ENCODE data around the gene PROK2. TPM values are rescaled to one million over a fixed set of nuclear protein-coding genes. Genes with fewer than 3 reads are reported as not detected.

The PROK2 gene
- total and polyA plus RNA-seq, 4 donors = 1.3 to 57.2 (median 2.8) TPM

DNA sequence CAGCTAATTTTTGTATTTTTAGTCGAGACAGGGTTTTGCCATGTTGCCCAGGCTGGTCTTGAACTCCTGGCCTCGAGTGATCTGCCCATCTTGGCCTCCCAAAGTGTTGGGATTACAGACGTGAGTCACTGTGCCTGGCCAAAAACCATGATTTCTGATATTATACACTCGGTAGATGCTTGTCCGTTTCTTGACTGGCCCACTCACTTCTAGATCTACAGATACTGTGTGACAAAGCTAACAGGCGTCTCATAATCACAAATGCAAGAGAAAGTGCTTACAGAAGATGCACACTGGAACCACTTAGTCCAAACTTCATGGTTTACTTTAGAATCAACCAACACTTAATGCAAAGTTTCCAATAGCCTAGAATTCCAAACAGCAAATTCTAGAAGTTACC lies 8.4 kb downstream of the PROK2 start:
- Histone ChIP-seq H3K9me3 (ENCODE audit: control insufficient read depth in 4 of 4, insufficient read depth in 3 of 4, low read length in 3 of 4) (no peaks in the 10 kb centered on the region), H3K4me1 (ENCODE audit: control insufficient read depth in 5 of 5, insufficient read depth in 5 of 5, low read length in 5 of 5) (no peaks in the 10 kb centered on the region), H3K36me3 (ENCODE audit: control insufficient read depth in 4 of 4, insufficient read depth in 4 of 4, low read length in 4 of 4) (no peaks in the 10 kb centered on the region), H3K9ac (ENCODE audit: insufficient read depth in 1 of 2, low read length in 2 of 2) (no peak overlapping the region), H3K4me3 (no peak overlapping the region), H3K27ac (ENCODE audit: low read depth in 1 of 2, low read length in 1 of 2) (no peak overlapping the region), H3K27me3 (ENCODE audit: control insufficient read depth in 3 of 3, insufficient read depth in 3 of 3, low read length in 2 of 3) (peaks cover 0 to 44% (median 29%) of the 10 kb centered on the region in 3 donors)
- DNase-seq (no peak), ATAC-seq (ENCODE audit: insufficient read depth, low FRiP score) (no peak)
- TF ChIP-seq, protein P1, sequence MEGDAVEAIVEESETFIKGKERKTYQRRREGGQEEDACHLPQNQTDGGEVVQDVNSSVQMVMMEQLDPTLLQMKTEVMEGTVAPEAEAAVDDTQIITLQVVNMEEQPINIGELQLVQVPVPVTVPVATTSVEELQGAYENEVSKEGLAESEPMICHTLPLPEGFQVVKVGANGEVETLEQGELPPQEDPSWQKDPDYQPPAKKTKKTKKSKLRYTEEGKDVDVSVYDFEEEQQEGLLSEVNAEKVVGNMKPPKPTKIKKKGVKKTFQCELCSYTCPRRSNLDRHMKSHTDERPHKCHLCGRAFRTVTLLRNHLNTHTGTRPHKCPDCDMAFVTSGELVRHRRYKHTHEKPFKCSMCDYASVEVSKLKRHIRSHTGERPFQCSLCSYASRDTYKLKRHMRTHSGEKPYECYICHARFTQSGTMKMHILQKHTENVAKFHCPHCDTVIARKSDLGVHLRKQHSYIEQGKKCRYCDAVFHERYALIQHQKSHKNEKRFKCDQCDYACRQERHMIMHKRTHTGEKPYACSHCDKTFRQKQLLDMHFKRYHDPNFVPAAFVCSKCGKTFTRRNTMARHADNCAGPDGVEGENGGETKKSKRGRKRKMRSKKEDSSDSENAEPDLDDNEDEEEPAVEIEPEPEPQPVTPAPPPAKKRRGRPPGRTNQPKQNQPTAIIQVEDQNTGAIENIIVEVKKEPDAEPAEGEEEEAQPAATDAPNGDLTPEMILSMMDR (IDR thresholded peaks at IDR 0.05; ENCODE audit: control extremely low read depth, extremely low read depth) = no peak
- 78 to 91% methylated on average over 6 of the region's 6 CpGs for WGBS, 2 donors

DNA sequence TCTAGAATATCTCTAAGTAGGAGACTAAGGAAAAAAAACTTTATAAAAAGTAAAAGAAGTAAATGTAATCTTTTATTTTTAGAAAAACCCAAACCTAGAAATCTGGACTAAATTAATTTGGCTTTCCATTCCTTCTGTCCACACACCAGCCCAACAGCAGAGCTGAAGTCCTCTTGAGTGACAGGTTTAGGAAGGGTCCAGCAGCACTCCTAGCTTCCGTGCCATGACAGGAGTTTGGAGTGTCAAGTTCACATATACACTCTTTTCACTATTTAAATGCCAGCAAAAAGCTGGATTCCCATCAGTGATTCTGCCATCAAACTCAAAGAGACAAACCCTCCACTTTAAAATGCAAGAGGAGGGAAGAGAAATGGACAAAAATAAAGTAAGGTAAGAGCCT lies 13.1 kb downstream of the PROK2 start:
- Histone ChIP-seq H3K9me3 (ENCODE audit: control insufficient read depth in 4 of 4, insufficient read depth in 3 of 4, low read length in 3 of 4) (no peaks in the 10 kb centered on the region), H3K4me1 (ENCODE audit: control insufficient read depth in 5 of 5, insufficient read depth in 5 of 5, low read length in 5 of 5) (no peaks in the 10 kb centered on the region), H3K36me3 (ENCODE audit: control insufficient read depth in 4 of 4, insufficient read depth in 4 of 4, low read length in 4 of 4) (no peaks in the 10 kb centered on the region), H3K9ac (ENCODE audit: insufficient read depth in 1 of 2, low read length in 2 of 2) (no peak overlapping the region), H3K27ac (ENCODE audit: low read depth in 1 of 2, low read length in 1 of 2) (no peak overlapping the region), H3K4me3 (no peak overlapping the region), H3K27me3 (ENCODE audit: control insufficient read depth in 3 of 3, insufficient read depth in 3 of 3, low read length in 2 of 3) (peaks cover 0 to 39% (median 29%) of the 10 kb centered on the region in 3 donors)
- ATAC-seq (ENCODE audit: insufficient read depth, low FRiP score) (no peak), DNase-seq (no peak)
- TF ChIP-seq, protein P1 (IDR thresholded peaks at IDR 0.05; ENCODE audit: control extremely low read depth, extremely low read depth) = no peak
- 65 to 66% methylated on average over 1 of the region's 1 CpG for WGBS, 2 donors

DNA sequence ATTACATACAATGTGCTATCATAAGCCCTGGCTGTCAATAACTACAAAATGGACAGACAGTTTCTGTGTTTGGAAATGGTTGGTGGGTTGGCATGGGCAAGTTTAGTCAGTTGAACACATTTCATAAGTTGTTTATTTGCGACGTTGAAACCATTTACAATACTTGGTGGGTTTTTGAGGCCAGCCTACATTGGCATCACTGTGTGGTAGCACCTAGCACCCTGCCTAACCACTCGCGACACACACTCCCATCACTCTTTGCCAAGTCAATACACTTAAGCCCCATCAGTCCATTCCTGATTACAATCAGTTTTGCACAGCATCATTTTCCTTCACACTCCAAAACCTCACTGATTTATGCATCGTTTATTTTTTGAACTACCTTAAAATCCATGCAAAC lies 13.8 kb downstream of the PROK2 start:
- no peak for ATAC-seq (ENCODE audit: insufficient read depth, low FRiP score)
- no peak overlapping the region for H3K9ac ChIP-seq (ENCODE audit: insufficient read depth in 1 of 2, low read length in 2 of 2)
- TF ChIP-seq, protein P1 (IDR thresholded peaks at IDR 0.05; ENCODE audit: control extremely low read depth, extremely low read depth) = no peak
- H3K36me3 ChIP-seq (ENCODE audit: control insufficient read depth in 4 of 4, insufficient read depth in 4 of 4, low read length in 4 of 4) = no peaks in the 10 kb centered on the region
- H3K9me3 ChIP-seq (ENCODE audit: control insufficient read depth in 4 of 4, insufficient read depth in 3 of 4, low read length in 3 of 4) = no peaks in the 10 kb centered on the region
- WGBS, 2 donors = 76 to 84% methylated on average over 5 of the region's 5 CpGs
- H3K4me1 ChIP-seq (ENCODE audit: control insufficient read depth in 5 of 5, insufficient read depth in 5 of 5, low read length in 5 of 5) = no peaks in the 10 kb centered on the region
- no peak overlapping the region for H3K27ac ChIP-seq (ENCODE audit: low read depth in 1 of 2, low read length in 1 of 2)
- DNase-seq = no peak
- H3K4me3 ChIP-seq = no peak overlapping the region
- peaks cover 0 to 44% (median 25%) of the 10 kb centered on the region in 3 donors for H3K27me3 ChIP-seq (ENCODE audit: control insufficient read depth in 3 of 3, insufficient read depth in 3 of 3, low read length in 2 of 3)

DNA sequence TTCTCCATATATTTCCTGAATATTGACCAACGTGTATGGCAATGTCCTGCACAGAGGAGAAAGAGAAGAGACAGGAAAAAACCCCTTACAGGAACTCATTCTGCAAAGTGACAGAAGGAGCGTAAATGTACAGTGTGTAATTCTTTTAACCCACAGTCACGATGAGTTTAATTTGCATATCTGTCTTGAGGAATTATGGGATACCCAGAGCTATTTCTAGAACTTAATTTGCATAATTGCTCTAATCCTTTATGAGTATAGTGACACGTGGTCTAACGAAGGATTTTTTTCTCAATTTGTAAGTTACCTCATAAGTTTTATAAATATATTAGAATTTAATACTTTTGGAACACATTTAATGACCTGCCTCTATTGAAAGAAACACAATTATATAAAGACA lies 21.5 kb downstream of the PROK2 start:
- Histone ChIP-seq H3K9me3 (ENCODE audit: control insufficient read depth in 4 of 4, insufficient read depth in 3 of 4, low read length in 3 of 4) (peaks cover 0 to 2% (median 0%) of the 10 kb centered on the region in 4 donors), H3K4me1 (ENCODE audit: control insufficient read depth in 5 of 5, insufficient read depth in 5 of 5, low read length in 5 of 5) (peaks cover 0 to 6% (median 0%) of the 10 kb centered on the region in 5 donors), H3K27me3 (ENCODE audit: control insufficient read depth in 3 of 3, insufficient read depth in 3 of 3, low read length in 2 of 3) (peaks cover 0 to 32% (median 9%) of the 10 kb centered on the region in 3 donors), H3K27ac (ENCODE audit: low read depth in 1 of 2, low read length in 1 of 2) (no peak overlapping the region), H3K9ac (ENCODE audit: insufficient read depth in 1 of 2, low read length in 2 of 2) (no peak overlapping the region), H3K4me3 (no peak overlapping the region), H3K36me3 (ENCODE audit: control insufficient read depth in 4 of 4, insufficient read depth in 4 of 4, low read length in 4 of 4) (no peaks in the 10 kb centered on the region)
- DNase-seq (no peak), ATAC-seq (ENCODE audit: insufficient read depth, low FRiP score) (no peak)
- TF ChIP-seq, protein P1 (IDR thresholded peaks at IDR 0.05; ENCODE audit: control extremely low read depth, extremely low read depth) = no peak
- 50 to 54% methylated on average over 5 of the region's 5 CpGs for WGBS, 2 donors
